Mucosa of descending colon (tissue), 3 donors: Measurements from ENCODE around the gene KMT2B. TPM values are rescaled to one million over a fixed set of nuclear protein-coding genes. Genes with fewer than 3 reads are reported as not detected.

Experiments used
- ATAC-seq: fragments of 200-7000 bp; cut with Tn5 transposase; one replicate; pipeline ENCODE4 v1.9.1; 2020; ENCODE audit warnings: mild to moderate bottlenecking, moderate library complexity
- DNase-seq, 3 donors: peaks; one replicate each; pipeline ENCODE4 v3.0.0-alpha.2; 2020
- H3K36me3 ChIP-seq: fragments of 200-600 bp; one replicate; pipeline ENCODE4 v1.8.0; 2021; ENCODE audit warnings: low read depth, mild to moderate bottlenecking
- H3K4me1 ChIP-seq: fragments of 200-600 bp; one replicate; pipeline ENCODE4 v1.8.0; 2021; ENCODE audit warnings: low read depth, mild to moderate bottlenecking
- H3K4me3 ChIP-seq: fragments of 200-600 bp; one replicate; pipeline ENCODE4 v1.8.0; 2021; ENCODE audit warnings: mild to moderate bottlenecking
- H3K9me3 ChIP-seq: fragments of 200-600 bp; one replicate; pipeline ENCODE4 v1.8.0; 2021; ENCODE audit warnings: mild to moderate bottlenecking
- CTCF ChIP-seq: fragments of 200-600 bp; IDR thresholded peaks from one replicate; pipeline ENCODE4 v1.8.0; 2022; ENCODE audit warnings: antibody characterized with exemption, mild to moderate bottlenecking
- intact Hi-C, 2 donors: fragments of 100-400 bp; cut with DNase I in 1 of 2; cut with micrococcal nuclease in 1 of 2; formaldehyde crosslinking; loops; one replicate each; pipeline versions ENCODE4 v1.11.0 to v1.11.1; 2022; cut with DNase I, micrococcal nuclease
- total RNA-seq, 3 donors: library from RNA; stranded (reverse); fragmentation: NEBNext Ultra II Directional in 2 of 3; extraction: Animal tissue kit (Norgen Biotek cat#: 25700) in 2 of 3; gene quantifications; one replicate each; pipeline versions ENCODE4 v1.2.1 to v1.2.4, GENCODE V29; 2021 to 2023
- donor health status: DM: no; HTN: no; CAD: no; lungs with moderate emphysema.
- donor health status: DM: no; HTN: no; CAD: no.
- donor health status: DM: no; HTN: yes; CAD: no.

Gene KMT2B
- total RNA-seq, 3 donors from 2014 or later = 35.9 to 49.2 (median 37.5) TPM

DNA sequence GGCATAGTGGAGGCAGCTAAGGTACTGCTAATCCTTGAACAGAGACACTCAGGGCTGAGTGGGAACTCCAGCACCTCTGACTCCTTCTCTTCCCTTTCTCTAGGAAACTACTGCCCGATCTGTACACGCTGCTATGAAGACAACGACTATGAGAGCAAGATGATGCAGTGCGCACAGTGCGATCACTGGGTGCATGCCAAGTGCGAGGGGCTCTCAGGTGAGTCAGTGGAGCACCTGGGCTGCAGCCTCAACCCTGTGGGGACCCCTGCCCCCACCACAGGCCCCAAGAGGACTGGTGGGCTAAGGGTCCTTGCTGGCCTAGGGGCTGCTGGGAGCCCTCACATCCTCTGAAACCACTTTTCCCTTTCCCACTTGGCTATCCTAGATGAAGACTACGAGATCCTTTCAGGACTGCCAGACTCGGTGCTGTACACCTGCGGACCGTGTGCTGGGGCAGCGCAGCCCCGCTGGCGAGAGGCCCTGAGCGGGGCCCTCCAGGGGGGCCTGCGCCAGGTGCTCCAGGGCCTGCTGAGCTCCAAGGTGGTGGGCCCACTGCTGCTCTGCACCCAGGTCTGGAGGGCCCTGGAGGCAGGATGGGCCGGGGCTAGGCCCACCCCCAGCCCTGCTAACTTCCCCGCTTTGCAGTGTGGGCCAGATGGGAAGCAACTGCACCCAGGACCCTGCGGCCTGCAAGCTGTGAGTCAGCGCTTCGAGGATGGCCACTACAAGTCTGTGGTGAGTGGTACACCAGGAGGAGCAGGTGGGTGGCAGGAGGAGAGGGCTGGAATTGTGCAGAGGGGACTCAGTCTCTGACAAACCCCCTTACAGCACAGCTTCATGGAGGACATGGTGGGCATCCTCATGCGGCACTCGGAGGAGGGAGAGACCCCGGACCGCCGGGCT is 9.5 kb downstream of the KMT2B start:
- DNase-seq (no peak), ATAC-seq (no peak)
- Histone ChIP-seq H3K9me3 (no peaks in the 10 kb centered on the region), H3K4me3 (no peak overlapping the region), H3K4me1 (no peaks in the 10 kb centered on the region), H3K36me3 (peaks cover 50% of the 10 kb centered on the region)
- TF ChIP-seq CTCF = no peak
- intact Hi-C loops = no loop called here

DNA sequence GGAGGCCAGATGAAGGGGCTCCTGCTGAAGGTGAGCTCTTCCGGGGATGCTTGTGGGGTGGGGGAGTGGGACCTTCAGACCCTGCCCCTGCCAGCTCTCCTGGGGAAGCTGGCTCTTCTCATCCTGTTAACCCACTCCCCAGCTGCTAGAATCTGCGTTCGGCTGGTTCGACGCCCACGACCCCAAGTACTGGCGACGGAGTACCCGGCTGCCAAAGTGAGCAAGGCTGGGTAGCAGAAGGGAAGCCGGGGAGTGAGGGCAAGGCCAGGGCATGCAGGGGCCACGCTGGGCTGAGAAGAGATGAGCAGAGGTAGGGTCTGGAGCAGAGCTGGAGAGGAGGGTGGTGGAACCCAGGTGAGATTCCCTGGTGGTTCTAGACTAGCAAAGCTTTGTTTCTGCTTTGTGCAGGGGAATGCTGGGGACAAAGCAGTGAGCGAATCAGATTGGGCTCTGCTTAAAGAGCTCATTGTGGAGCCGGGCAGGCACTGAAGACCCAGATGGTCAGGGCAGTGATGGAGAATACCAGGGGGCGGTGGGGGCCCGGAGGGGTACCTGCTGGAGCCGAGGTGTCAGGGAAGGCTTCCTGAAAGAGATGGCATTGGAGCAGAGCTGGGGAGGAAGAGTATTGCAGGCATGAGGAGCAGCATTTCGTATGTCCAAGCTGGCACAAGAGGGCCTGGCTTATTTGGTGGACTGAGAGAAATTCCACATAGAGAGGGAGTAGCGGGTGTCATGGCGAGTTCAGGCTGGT is 10.3 kb downstream of the KMT2B start:
- Histone ChIP-seq H3K4me1 (no peaks in the 10 kb centered on the region), H3K9me3 (no peaks in the 10 kb centered on the region), H3K4me3 (no peak overlapping the region), H3K36me3 (peaks cover 45% of the 10 kb centered on the region)
- no peak for TF ChIP-seq CTCF
- intact Hi-C loops = no loop called here
- no peak for DNase-seq
- ATAC-seq = no peak

DNA sequence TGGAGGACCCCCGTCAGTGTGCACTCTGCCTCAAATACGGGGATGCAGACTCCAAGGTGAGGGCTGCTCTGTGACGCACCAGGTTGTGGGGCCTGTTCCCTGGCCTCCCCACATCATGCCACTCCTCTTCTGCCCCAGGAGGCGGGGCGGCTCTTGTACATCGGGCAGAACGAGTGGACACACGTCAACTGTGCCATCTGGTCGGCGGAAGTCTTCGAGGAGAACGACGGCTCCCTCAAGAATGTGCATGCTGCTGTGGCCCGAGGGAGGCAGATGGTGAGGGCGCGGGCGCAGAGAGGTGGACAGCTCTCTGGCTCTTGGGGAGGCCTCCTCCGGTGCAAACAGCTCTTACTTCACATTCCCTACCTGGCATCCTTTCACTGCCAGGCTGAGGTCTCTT is 11.2 kb downstream of the KMT2B start:
- intact Hi-C loops = no loop called here
- no peaks in the 10 kb centered on the region for H3K4me1 ChIP-seq
- no peaks in the 10 kb centered on the region for H3K9me3 ChIP-seq
- H3K36me3 ChIP-seq = peaks cover 39% of the 10 kb centered on the region
- ATAC-seq = no peak
- TF ChIP-seq CTCF = no peak
- no peak for DNase-seq
- H3K4me3 ChIP-seq = no peak overlapping the region

GRCh38 chr19:35729763-35730162 is 12.0 kb downstream of the KMT2B start:
- Histone ChIP-seq H3K4me1 (no peaks in the 10 kb centered on the region), H3K4me3 (no peak overlapping the region), H3K36me3 (peaks cover 33% of the 10 kb centered on the region), H3K9me3 (no peaks in the 10 kb centered on the region)
- TF ChIP-seq CTCF = no peak
- DNase-seq = no peak
- intact Hi-C loops = no loop called here
- ATAC-seq = no peak

GRCh38 chr19:35730326-35730725 is 12.5 kb downstream of the KMT2B start:
- intact Hi-C loops = no loop called here
- no peaks in the 10 kb centered on the region for H3K9me3 ChIP-seq

More at GRCh38 chr19:35730326-35730725, 12.5 kb downstream of the KMT2B start:
- peaks cover 28% of the 10 kb centered on the region for H3K36me3 ChIP-seq
- H3K4me1 ChIP-seq = no peaks in the 10 kb centered on the region
- DNase-seq (no peak), ATAC-seq (no peak)
- TF ChIP-seq CTCF = no peak
- no peak overlapping the region for H3K4me3 ChIP-seq
